SU-DHL-6 (cell line): ENCODE measurements around the gene COL4A3.

ENCODE experiments used
- EZH2phosphoT487 ChIP-seq: fragments of 200-600 bp; sonication (generic), shearing (Covaris generic); conservative IDR thresholded peaks from 2 replicates; pipeline ENCODE4 v1.6.1; 2018; ENCODE audit warnings: mild to moderate bottlenecking, antibody characterized with exemption, low read length, moderate library complexity, mixed read lengths
- TF ChIP-seq, protein P1 (sequence below): fragments of 200-600 bp; sonication (generic); IDR thresholded peaks from one replicate; pipeline ENCODE4 v1.5.1; 2017; ENCODE audit warnings: antibody characterized with exemption, mild to moderate bottlenecking, low read length, moderate library complexity; ENCODE audit not compliant: insufficient read depth, poor library complexity, severe bottlenecking

DNA sequence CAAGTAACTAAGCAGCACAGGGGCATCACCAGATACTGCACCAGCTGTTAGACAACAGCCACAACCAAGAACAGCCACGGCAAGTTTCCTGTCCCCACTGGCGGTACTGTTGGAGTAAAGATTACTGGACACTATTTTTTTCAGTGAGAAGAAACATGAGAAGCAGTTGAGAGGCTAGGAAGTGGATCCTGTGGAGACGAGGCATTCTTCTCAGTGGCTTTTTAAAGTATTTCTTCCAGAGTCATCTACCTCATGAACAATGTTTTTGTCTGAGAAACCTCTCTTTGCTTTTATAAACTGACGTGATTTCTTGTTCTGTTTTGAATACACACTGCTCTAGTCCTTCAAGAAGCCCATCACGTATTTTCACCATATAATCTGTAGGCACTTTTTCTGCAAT, 195.9 kb downstream of the COL4A3 start:
- TF ChIP-seq, protein P1, sequence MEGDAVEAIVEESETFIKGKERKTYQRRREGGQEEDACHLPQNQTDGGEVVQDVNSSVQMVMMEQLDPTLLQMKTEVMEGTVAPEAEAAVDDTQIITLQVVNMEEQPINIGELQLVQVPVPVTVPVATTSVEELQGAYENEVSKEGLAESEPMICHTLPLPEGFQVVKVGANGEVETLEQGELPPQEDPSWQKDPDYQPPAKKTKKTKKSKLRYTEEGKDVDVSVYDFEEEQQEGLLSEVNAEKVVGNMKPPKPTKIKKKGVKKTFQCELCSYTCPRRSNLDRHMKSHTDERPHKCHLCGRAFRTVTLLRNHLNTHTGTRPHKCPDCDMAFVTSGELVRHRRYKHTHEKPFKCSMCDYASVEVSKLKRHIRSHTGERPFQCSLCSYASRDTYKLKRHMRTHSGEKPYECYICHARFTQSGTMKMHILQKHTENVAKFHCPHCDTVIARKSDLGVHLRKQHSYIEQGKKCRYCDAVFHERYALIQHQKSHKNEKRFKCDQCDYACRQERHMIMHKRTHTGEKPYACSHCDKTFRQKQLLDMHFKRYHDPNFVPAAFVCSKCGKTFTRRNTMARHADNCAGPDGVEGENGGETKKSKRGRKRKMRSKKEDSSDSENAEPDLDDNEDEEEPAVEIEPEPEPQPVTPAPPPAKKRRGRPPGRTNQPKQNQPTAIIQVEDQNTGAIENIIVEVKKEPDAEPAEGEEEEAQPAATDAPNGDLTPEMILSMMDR, result no peak
- TF ChIP-seq EZH2phosphoT487, result no peak
